Heart right ventricle (tissue), 16 donors: ENCODE data around the gene USP37. TPM values are rescaled to one million over a fixed set of nuclear protein-coding genes. Genes with fewer than 3 reads are reported as not detected.

Experiments
- ATAC-seq, 8 donors: fragments of 200-7000 bp; cut with Tn5 transposase; one replicate each; pipeline ENCODE4 v1.9.1; 2020; ENCODE audit warnings: mild to moderate bottlenecking in 8 of 8, moderate library complexity in 8 of 8, moderate number of reproducible peaks in 1 of 8
- DNase-seq, 2 donors: peaks; one replicate each; pipeline ENCODE4 v3.0.0-alpha.2; 2020
- H3K27ac ChIP-seq, 10 donors: fragments of 200-600 bp; sonication (generic) in 2 of 10; one replicate each; pipeline versions ENCODE4 v1.5.0 to v1.8.0; 2020 to 2022; ENCODE audit warnings: mild to moderate bottlenecking in 3 of 10
- H3K27me3 ChIP-seq, 7 donors: fragments of 200-600 bp; one replicate each; pipeline ENCODE4 v1.8.0; 2021 to 2022; ENCODE audit warnings: mild to moderate bottlenecking in 2 of 7
- H3K36me3 ChIP-seq, 9 donors: fragments of 200-600 bp; sonication (generic) in 1 of 9; one replicate each; pipeline versions ENCODE4 v1.5.0 to v1.8.0; 2020 to 2022; ENCODE audit warnings: mild to moderate bottlenecking in 2 of 9
- H3K4me1 ChIP-seq, 9 donors: fragments of 200-600 bp; sonication (generic) in 1 of 9; one replicate each; pipeline versions ENCODE4 v1.5.0 to v1.8.0; 2020 to 2022; ENCODE audit warnings: mild to moderate bottlenecking in 4 of 9
- H3K4me3 ChIP-seq, 10 donors: fragments of 200-600 bp; sonication (generic) in 2 of 10; one replicate each; pipeline versions ENCODE4 v1.5.0 to v1.8.0; 2020 to 2022; ENCODE audit warnings: mild to moderate bottlenecking in 7 of 10, moderate library complexity in 2 of 10
- H3K9me3 ChIP-seq, 11 donors: fragments of 200-600 bp in 10 of 11; sonication (generic) in 2 of 11; one replicate each; pipeline versions ENCODE4 v1.5.0 to v1.8.0; 2013 to 2022; ENCODE audit warnings: mild to moderate bottlenecking in 2 of 11, control low read depth in 1 of 11, moderate library complexity in 1 of 11
- CTCF ChIP-seq, 9 donors: fragments of 200-600 bp; sonication (generic) in 2 of 9; IDR thresholded peaks; one replicate each; pipeline versions ENCODE4 v1.5.0 to v1.8.0; 2021 to 2022; ENCODE audit warnings: antibody characterized with exemption in 9 of 9, mild to moderate bottlenecking in 5 of 9, moderate library complexity in 1 of 9
- WGBS, 2 donors: extraction: QIAGEN DNeasy Blood & Tissue Kit; methylation state at CpG; one replicate each; pipeline ENCODE4 v1.1.7; 2013; ENCODE audit warnings: inconsistent platforms in 1 of 2; 5-methylcytosine and 5-hydroxymethylcytosine counted together
- intact Hi-C, 10 donors: fragments of 100-400 bp; cut with DNase I; formaldehyde crosslinking; loops; one replicate each; pipeline versions ENCODE4 v1.11.1 to v1.14.2; 2022
- polyA plus RNA-seq, 2 donors: library from polyadenylated mRNA; stranded (reverse); fragments of 200-250 nt; gene quantifications; one replicate each; pipeline ENCODE4 v1.2.3, GENCODE V29; 2013
- total RNA-seq, 10 donors: library from RNA; stranded (reverse); fragmentation: NEBNext Ultra II Directional in 3 of 10; extraction: Animal tissue kit (Norgen Biotek cat#: 25700) in 3 of 10; gene quantifications; one replicate each; pipeline versions ENCODE4 v1.2.1 to v1.2.4, GENCODE V29; 2021 to 2023
- donor health status: Arrhythmogenic right ventricular cardiomyopathy.
- donor health status: ischemic (EF 13 %, LVEDD 7.1; RV severe dilation, severe dysfunction).
- donor health status: healthy with polysubstance abuse.
- donor health status: DM: no; HTN: yes; CAD: no.
- donor health status: DM: no; HTN: no; CAD: no.
- donor health status: ischemic (EF 25% LVEDD 6.9; RV normal size, moderate dysfunction).
- donor health status: ischemic (EF 25% LVEDD 5.7; RV mildly dilated, moderate dysfunction).
- donor health status: healthy.
- donor health status: DM: yes; HTN: yes; CAD: no.
- donor health status: Ischemic cardiomyopathy.
- donor health status: ischemic (EF 35%, LVEDD 5.7; RV mildly dilated, moderate dysfunction).
- donor health status: nonischemic (EF 11% LVEDD 7.7; RV severe dilation, severe dysfunction).
- donor health status: DM: yes; HTN: yes; CAD: no.
- donor health status: PGD.
- donor health status: ischemic (EF 29% LVEDD 5.4; RV normal size, mild dysfunction).
- donor health status: nonischemic (EF 23%, LVEDD 6.1; RV moderate dilation, normal function).

USP37 gene
- total and polyA plus RNA-seq, 12 donors: 1.8 to 11.1 (median 8.4) TPM

- no peak overlapping the region for H3K4me3 ChIP-seq
- no peak for ATAC-seq
- intact Hi-C loops: no loop called here
- no peaks in the 10 kb centered on the region for H3K27me3 ChIP-seq
- peaks cover 0 to 79% (median 11%) of the 10 kb centered on the region in 9 donors for H3K36me3 ChIP-seq
- no peak for TF ChIP-seq CTCF (IDR thresholded peaks at IDR 0.05)
- no peaks in the 10 kb centered on the region for H3K9me3 ChIP-seq
- H3K4me1 ChIP-seq: peaks cover 0 to 50% (median 22%) of the 10 kb centered on the region in 9 donors
- peak overlapping the region; percentile 1 to 80 (median 61) for H3K27ac ChIP-seq
- DNase-seq: no peak
- 93 to 94% methylated on average over 3 of the region's 3 CpGs for WGBS, 2 donors
Observed at GRCh38 chr2:218578272-218578877, 10.2 kb upstream of the USP37 start.

- peak; percentile 16 to 89 (median 74) for ATAC-seq
- no peak for DNase-seq
- H3K27ac ChIP-seq: peak overlapping the region; percentile 1 to 80 (median 61)
- no peaks in the 10 kb centered on the region for H3K27me3 ChIP-seq
- intact Hi-C loops: no loop called here
- TF ChIP-seq CTCF (IDR thresholded peaks at IDR 0.05): no peak
- H3K4me3 ChIP-seq: no peak overlapping the region
- 68 to 72% methylated on average over 3 of the region's 3 CpGs for WGBS, 2 donors
- peaks cover 0 to 56% (median 27%) of the 10 kb centered on the region in 9 donors for H3K4me1 ChIP-seq
- peaks cover 0 to 79% (median 9%) of the 10 kb centered on the region in 9 donors for H3K36me3 ChIP-seq
- no peaks in the 10 kb centered on the region for H3K9me3 ChIP-seq
Observed at GRCh38 chr2:218577482-218578220, 9.5 kb upstream of the USP37 start.

GRCh38 chr2:218576854-218577253, 8.7 kb upstream of the USP37 start:
- no peak for DNase-seq
- Histone ChIP-seq H3K27ac (peak overlapping the region in 7 of 10 donors; percentile 44 to 80 (median 72)), H3K27me3 (no peaks in the 10 kb centered on the region), H3K4me1 (peaks cover 0 to 56% (median 33%) of the 10 kb centered on the region in 9 donors), H3K9me3 (no peaks in the 10 kb centered on the region), H3K4me3 (no peak overlapping the region), H3K36me3 (peaks cover 0 to 79% (median 1%) of the 10 kb centered on the region in 9 donors)
- no peak for TF ChIP-seq CTCF (IDR thresholded peaks at IDR 0.05)
- 92 to 96% methylated on average over 4 of the region's 4 CpGs for WGBS, 2 donors
- ATAC-seq: no peak
- intact Hi-C loops: no loop called here

GRCh38 chr2:218570850-218571249, 2.7 kb upstream of the USP37 start:
- WGBS, 2 donors: 11 to 13% methylated on average over 6 of the region's 6 CpGs
- Histone ChIP-seq H3K27me3 (no peaks in the 10 kb centered on the region), H3K9me3 (no peaks in the 10 kb centered on the region), H3K4me3 (peak overlapping the region in 7 of 10 donors; percentile 1 to 96 (median 82)), H3K4me1 (peaks cover 8 to 67% (median 52%) of the 10 kb centered on the region in 9 donors), H3K36me3 (peaks cover 0 to 40% (median 0%) of the 10 kb centered on the region in 9 donors), H3K27ac (peak overlapping the region in 9 of 10 donors; percentile 26 to 97 (median 94))
- ATAC-seq: no peak
- no peak for DNase-seq
- no peak for TF ChIP-seq CTCF (IDR thresholded peaks at IDR 0.05)
- intact Hi-C loops: loop anchor here in 2 of 10 donors (2.0 to 5.0 kb wide), 2 partner anchors 86 to 164 kb away; partner anchors contain the start of genes BCS1L (in 2 of the 2) and ZNF142 (in 2 of the 2)
